GDM1 (cell line): ENCODE results near the gene CCDC47.

ENCODE experiments used
- DNase-seq: peaks from one replicate; lab custom pipeline; 2025; lab: John Stamatoyannopoulos, UW

CCDC47 gene

GRCh38 chr17:63783522-63783921, 10.1 kb upstream of the CCDC47 start:
- no peak for DNase-seq

GRCh38 chr17:63780928-63781327, 7.5 kb upstream of the CCDC47 start:
- DNase-seq: no peak

GRCh38 chr17:63780507-63780906, 7.1 kb upstream of the CCDC47 start:
- no peak for DNase-seq

- DNase-seq: no peak
Observed at GRCh38 chr17:63775420-63775819, 2.0 kb upstream of the CCDC47 start.

DNA sequence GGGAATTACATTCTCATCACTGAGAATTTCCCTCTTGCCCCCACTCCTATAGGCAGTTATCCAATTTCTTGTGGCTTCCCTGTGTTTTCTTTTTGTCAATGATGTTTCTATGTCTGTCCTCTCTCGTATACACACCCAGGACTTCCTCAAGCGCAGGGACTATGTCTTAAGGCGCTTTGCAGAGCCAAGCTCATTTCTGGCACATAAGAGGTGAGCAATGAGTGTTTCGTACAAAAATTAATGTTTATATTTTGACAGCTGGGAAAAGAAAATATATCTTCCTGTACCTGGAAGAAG, 1.5 kb upstream of the CCDC47 start:
- DNase-seq: no peak

DNA sequence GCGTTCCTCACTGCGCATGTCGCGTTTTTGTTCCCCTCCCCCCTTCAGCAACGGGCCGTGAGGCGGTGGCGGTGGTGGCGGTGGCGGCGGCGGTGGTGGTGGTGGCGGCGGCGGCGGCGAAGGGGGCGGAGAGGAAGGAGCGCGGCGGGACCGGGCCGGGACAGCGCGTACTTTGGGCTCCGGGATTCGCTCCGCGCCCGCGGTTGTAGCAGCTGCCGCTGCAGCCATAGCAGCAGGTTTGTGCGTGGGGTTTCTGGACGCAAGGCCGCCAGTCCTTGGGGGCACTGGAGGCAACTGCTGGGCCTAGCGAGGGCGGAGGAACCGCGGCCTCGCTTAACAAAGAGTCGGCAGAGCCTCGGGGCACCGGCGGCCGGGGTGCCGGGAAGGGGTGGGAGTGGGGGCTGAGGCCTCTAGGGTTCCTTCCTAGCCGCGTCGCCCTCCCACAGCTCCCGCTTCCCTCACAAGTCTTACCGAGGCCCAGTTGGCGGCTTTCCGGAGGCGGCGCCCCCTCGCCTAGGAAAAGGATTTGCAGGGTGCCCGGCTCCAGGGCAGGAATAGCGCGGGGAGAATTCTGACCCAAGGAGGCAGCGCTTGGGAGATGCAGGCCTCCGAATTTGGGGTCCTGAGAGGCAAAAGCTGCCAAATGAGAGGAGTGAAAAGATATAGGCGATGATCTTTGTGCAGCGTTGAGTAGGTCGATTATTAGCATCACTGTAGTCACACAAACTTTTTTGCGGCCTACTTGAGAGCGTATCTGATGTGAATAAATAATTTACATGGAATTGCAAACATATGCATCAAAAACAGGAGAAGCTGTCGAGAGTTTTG, 958 bp upstream of the CCDC47 start, which contains the start of gene DDX42:
DDX42 (plus strand) TSS at position 30 of the 828 bp plus-strand sequence. CDS start 12,880 bp downstream, outside the sequence.
- DNase-seq: no peak

- no peak for DNase-seq
Observed at GRCh38 chr17:63772801-63773271, 561 bp downstream of the CCDC47 start.

DNA sequence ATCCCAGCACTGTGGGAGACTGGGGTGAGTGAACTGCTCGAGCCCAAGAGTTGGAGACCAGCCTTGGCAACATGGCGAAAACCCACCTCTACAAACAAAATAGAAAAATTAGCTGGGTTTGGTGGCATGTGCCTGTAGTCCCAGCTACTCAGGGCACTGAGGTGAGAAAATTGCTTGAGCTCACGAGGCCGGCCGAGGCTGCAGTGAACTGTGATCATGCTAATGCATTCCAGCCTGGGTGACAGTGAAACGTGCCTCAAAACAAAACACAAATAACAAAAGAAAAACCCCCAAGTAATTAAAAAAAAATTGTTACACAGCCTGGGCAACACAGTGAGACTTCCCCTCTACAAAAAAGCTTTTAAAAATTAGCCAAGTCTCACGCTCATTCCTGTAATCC, 5.0 kb downstream of the CCDC47 start:
- DNase-seq: no peak

DNA sequence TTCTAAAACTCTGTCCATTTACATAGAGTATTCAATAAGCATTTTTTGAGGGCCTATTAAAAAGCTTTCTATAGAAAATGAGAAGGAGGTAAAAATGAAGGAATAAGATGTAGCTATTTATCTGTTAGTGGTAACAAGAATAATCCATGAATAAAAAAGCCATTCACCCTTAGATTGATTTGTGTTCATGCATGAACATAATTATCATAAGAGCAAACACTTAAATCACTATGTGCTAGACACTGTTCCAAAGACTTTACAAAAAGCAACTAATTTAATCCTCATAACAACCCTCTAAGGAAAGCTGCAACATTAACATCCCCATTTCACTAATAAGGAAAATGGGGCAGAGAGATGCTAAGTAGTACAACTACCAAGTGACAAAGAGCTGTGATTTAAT, 6.6 kb downstream of the CCDC47 start:
- DNase-seq: no peak

GRCh38 chr17:63764716-63765115, 8.7 kb downstream of the CCDC47 start:
- DNase-seq: no peak

- no peak for DNase-seq
Observed at GRCh38 chr17:63762161-63763078, 11.0 kb downstream of the CCDC47 start.

GRCh38 chr17:63760771-63761539, 12.4 kb downstream of the CCDC47 start:
- DNase-seq: no peak

GRCh38 chr17:63758428-63758827, 15.0 kb downstream of the CCDC47 start:
- DNase-seq: no peak

DNA sequence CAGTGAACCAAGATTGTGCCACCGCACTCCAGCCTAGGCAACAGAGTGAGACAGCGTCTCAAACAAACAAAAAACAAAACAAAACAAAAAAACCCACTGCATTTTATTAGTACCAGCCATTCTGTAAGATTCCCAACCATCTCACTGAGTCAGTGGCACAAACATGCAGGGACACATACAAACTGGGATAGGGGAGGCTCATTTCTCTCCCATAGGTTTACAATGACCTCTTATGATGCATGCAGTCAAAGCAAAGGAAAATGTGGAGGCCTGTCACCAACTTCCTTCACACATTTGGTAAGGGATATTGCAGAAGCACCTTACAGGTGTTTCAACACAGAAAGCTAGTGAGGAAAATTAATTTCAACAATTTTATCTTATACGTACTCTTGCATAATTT, 19.4 kb downstream of the CCDC47 start:
- DNase-seq: no peak

GRCh38 chr17:63753215-63753614, 20.2 kb downstream of the CCDC47 start:
- no peak for DNase-seq

DNA sequence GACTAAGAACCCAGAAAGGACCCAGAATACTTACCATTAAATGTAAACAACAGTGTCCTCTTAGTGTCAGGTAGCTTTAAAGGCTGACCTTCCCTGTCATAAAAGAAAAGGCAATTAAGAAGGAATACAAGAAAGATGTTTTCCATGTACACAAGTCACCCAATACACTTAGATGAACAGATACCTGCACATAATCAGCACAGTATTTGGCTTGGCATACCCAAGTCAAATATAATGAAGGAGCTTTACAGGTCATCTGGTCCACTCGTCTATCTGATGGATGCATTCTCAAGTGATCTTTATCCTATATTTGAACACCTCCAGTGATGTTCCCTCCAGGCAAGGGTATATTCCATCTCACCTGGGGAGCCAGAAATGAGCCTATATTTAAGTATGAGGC, 20.7 kb downstream of the CCDC47 start:
- no peak for DNase-seq

- DNase-seq: peak; percentile 53
Observed at GRCh38 chr17:63751806-63752205, 21.6 kb downstream of the CCDC47 start.

DNA sequence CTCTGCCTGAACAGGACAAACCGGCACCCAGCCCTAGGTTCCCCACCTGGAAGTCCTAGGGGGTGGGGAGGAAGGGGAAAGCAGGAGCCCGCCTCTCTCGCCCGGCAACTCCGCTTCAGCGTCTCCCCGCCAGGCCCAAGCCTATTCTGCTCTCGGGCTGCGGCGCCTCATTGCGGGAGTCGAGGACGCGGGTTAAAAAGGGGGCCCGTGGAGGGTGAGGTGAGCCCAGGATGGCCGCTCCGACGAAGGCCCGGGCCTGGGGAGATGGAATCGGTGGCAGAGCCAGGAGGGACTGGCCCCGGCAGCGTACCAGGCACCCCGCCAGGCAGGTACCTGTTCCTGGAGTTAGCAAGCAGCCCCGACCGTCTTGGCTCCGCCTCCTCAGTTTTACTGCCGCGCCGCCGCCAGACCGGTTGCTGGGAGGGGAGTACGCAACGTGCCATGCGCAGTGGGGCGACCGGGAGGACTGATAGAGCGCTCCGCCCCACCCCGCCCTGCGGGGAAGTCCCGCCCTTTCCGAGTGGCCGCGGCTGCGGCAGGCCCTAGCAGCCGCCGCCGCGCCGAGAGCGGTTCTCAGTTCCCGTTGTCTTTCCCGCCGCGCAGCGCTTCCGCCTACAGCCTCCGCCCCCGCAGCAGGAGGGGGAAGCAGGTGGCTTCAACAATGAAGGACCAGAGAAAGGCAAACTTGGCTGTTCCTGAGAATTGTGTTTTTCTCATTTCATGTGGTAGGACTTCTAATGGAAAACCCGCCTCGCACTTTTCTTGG, 31.8 kb downstream of the CCDC47 start, which contains the start of gene STRADA:
STRADA (minus strand) TSS at position 392 of the 766 bp plus-strand sequence. CDS start 13,430 bp downstream, outside the sequence.
- peak; percentile 98 for DNase-seq

GRCh38 chr17:63741143-63741407, 32.3 kb downstream of the CCDC47 start:
- no peak for DNase-seq

DNA sequence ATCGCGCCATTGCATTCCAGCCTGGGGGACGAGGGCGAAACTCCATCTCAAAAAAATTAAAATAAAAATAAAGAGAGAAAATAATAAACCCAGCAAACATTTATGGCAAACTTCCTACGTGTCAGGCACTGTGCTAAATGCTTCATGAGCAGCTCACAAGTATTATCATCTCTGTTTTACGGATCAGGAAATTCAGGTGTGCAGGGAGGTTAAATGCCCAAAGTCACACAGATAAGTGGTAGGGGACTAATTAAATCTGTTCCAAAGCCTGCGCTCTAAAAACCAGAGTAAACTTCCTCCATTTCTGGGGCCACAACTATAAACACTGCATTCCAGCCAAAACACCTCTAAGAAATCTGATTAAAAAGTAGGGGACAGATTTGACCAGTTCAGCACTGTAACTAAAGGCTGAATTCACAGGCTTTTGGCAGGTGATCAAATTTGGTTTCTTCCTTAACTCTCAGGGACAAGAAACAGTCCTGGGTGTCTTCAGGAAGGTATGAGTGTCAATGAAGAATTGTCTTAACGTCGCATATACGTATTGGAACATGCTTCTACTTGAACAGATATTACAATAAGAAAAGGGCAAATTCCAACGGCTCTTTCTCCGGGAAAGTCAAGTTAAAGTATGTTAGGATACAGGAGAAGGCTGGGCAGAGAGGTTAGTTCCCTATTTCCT, 32.8 kb downstream of the CCDC47 start:
- no peak for DNase-seq

DNA sequence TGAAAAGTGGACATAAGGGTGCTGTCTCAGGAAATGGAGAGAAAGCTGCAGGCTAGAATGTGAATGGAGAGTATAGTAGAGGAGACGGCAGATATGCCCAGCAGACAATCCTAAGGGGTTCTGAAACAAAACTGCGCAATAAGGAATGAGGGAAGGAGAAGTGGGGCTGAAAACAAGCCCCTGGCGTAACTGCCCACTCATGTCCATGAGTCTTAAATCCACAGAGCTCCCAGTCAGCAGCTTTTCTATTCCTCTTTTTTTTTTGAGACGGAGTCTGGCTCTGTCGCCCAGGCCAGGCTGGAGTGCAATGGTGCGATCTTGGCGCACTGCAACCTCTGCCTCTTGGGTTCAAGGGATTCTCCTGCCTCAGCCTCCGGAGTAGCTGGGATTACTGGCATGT, 37.7 kb downstream of the CCDC47 start:
- no peak for DNase-seq
